ENCODE results near the gene DTNB.

Gene DTNB

GRCh38 chr2:25664183-25664964 is 9.0 kb downstream of the DTNB start:
- TF ChIP-seq CTCF (IDR thresholded peaks at IDR 0.05) = peak; percentile 36; the same call in 1 of the 2 replicates

GRCh38 chr2:25655316-25655715 is 18.1 kb downstream of the DTNB start:
- TF ChIP-seq CTCF (IDR thresholded peaks at IDR 0.05) = no peak

- no peak for TF ChIP-seq CTCF (IDR thresholded peaks at IDR 0.05)
Observed at GRCh38 chr2:25654801-25655200, 18.6 kb downstream of the DTNB start.

GRCh38 chr2:25651782-25652455 is 21.5 kb downstream of the DTNB start:
- TF ChIP-seq CTCF (IDR thresholded peaks at IDR 0.05) = no peak

- TF ChIP-seq CTCF (IDR thresholded peaks at IDR 0.05) = no peak
Observed at GRCh38 chr2:25651066-25651465, 22.3 kb downstream of the DTNB start.

GRCh38 chr2:25650256-25650655 is 23.1 kb downstream of the DTNB start:
- no peak for TF ChIP-seq CTCF (IDR thresholded peaks at IDR 0.05)

GRCh38 chr2:25649786-25650185 is 23.6 kb downstream of the DTNB start:
- no peak for TF ChIP-seq CTCF (IDR thresholded peaks at IDR 0.05)

All from LNCAP (cell line).